ENCODE data around the gene SP7. TPM values are rescaled to one million over a fixed set of nuclear protein-coding genes. Genes with fewer than 3 reads are reported as not detected.

SP7 gene
- total and polyA plus RNA-seq, 9 of the 15 experiments (the other 6 are each of a cell fraction or from before 2014, with no cell fraction given) = 0.04 TPM; not detected in 8

DNA sequence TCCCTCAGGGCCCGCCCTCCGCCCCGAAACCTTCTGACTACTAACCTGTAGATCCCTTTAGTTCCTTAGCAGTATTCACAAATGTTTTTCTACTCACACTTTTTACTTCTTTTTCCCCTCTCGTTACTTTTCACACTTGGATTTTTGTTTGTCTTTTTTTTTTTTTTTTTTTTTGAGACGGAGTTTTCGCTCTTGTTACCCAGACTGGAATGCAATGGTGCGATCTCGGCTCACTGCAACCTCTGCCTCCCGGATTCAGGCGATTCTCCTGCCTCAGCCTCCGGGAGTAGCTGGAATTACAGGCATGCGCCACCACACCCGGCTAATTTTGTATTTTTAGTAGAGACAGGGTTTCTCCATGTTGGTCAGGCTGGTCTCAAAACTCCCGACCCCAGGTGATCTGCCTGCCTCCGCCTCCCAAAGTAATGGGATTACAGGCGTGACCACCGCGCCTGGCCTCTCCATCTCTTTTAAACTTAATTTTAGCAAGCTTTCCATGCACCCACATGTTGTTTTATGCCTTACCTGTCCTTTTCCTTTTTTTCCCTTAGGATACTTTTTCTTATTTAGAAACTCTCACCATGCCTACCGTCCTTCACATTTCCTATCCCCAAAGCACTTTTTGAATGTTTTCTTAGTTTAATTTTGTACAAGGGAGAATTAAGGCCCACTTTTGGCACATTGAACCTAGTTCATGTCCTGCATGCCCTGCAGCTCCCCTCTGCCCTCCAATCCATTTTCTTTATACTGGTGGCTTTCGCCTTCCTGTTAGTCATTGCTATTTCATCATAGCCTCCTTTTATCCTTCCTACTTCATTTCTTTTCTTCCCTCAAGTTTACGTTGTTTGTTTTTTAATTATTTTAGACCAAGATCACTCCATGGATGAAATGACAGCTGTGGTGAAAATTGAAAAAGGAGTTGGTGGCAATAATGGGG is 44.9 kb upstream of the SP7 start (continued):
- TF ChIP-seq, protein P1, sequence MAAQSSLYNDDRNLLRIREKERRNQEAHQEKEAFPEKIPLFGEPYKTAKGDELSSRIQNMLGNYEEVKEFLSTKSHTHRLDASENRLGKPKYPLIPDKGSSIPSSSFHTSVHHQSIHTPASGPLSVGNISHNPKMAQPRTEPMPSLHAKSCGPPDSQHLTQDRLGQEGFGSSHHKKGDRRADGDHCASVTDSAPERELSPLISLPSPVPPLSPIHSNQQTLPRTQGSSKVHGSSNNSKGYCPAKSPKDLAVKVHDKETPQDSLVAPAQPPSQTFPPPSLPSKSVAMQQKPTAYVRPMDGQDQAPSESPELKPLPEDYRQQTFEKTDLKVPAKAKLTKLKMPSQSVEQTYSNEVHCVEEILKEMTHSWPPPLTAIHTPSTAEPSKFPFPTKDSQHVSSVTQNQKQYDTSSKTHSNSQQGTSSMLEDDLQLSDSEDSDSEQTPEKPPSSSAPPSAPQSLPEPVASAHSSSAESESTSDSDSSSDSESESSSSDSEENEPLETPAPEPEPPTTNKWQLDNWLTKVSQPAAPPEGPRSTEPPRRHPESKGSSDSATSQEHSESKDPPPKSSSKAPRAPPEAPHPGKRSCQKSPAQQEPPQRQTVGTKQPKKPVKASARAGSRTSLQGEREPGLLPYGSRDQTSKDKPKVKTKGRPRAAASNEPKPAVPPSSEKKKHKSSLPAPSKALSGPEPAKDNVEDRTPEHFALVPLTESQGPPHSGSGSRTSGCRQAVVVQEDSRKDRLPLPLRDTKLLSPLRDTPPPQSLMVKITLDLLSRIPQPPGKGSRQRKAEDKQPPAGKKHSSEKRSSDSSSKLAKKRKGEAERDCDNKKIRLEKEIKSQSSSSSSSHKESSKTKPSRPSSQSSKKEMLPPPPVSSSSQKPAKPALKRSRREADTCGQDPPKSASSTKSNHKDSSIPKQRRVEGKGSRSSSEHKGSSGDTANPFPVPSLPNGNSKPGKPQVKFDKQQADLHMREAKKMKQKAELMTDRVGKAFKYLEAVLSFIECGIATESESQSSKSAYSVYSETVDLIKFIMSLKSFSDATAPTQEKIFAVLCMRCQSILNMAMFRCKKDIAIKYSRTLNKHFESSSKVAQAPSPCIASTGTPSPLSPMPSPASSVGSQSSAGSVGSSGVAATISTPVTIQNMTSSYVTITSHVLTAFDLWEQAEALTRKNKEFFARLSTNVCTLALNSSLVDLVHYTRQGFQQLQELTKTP (IDR thresholded peaks at IDR 0.05; ENCODE audit: low read depth in 1 of 2, partially characterized antibody in 2 of 2) = peak in 1 of 2 experiments; percentile 57
- no peak for TF ChIP-seq ADNP (tag; IDR thresholded peaks at IDR 0.05)
- TF ChIP-seq, protein P2, sequence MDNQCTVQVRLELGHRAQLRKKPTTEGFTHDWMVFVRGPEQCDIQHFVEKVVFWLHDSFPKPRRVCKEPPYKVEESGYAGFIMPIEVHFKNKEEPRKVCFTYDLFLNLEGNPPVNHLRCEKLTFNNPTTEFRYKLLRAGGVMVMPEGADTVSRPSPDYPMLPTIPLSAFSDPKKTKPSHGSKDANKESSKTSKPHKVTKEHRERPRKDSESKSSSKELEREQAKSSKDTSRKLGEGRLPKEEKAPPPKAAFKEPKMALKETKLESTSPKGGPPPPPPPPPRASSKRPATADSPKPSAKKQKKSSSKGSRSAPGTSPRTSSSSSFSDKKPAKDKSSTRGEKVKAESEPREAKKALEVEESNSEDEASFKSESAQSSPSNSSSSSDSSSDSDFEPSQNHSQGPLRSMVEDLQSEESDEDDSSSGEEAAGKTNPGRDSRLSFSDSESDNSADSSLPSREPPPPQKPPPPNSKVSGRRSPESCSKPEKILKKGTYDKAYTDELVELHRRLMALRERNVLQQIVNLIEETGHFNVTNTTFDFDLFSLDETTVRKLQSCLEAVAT (IDR thresholded peaks at IDR 0.05) = peak; percentile 46 to 78; a peak in 1 of 4 replicates
- TF ChIP-seq POLR3A (IDR thresholded peaks at IDR 0.05; ENCODE audit: borderline replicate concordance, extremely low read depth, insufficient read depth, insufficient read length) = no peak
- TF ChIP-seq NCOA1 (IDR thresholded peaks at IDR 0.05; ENCODE audit: low read depth) = no peak
- TF ChIP-seq, protein P3, sequence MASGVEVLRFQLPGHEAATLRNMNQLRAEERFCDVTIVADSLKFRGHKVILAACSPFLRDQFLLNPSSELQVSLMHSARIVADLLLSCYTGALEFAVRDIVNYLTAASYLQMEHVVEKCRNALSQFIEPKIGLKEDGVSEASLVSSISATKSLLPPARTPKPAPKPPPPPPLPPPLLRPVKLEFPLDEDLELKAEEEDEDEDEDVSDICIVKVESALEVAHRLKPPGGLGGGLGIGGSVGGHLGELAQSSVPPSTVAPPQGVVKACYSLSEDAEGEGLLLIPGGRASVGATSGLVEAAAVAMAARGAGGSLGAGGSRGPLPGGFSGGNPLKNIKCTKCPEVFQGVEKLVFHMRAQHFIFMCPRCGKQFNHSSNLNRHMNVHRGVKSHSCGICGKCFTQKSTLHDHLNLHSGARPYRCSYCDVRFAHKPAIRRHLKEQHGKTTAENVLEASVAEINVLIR (CRISPR knock-in tag; IDR thresholded peaks at IDR 0.05) = no peak
- 0 out of 2 replicates have a peak, but pooled peaks have one; percentile 28 for TF ChIP-seq MTA1 (IDR thresholded peaks at IDR 0.05; ENCODE audit: borderline replicate concordance)
- no peak for TF ChIP-seq U2AF1 (optimal IDR thresholded peaks at IDR 0.05; ENCODE audit: low read depth, low read length)
- TF ChIP-seq, protein P4, sequence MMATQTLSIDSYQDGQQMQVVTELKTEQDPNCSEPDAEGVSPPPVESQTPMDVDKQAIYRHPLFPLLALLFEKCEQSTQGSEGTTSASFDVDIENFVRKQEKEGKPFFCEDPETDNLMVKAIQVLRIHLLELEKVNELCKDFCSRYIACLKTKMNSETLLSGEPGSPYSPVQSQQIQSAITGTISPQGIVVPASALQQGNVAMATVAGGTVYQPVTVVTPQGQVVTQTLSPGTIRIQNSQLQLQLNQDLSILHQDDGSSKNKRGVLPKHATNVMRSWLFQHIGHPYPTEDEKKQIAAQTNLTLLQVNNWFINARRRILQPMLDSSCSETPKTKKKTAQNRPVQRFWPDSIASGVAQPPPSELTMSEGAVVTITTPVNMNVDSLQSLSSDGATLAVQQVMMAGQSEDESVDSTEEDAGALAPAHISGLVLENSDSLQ (IDR thresholded peaks at IDR 0.05) = no peak
- no peak for TF ChIP-seq BCL6 (CRISPR knock-in tag; IDR thresholded peaks at IDR 0.05)
- no peak for TF ChIP-seq GTF2F1 (IDR thresholded peaks at IDR 0.05; ENCODE audit: low read depth, low read length)
- TF ChIP-seq, protein P5, sequence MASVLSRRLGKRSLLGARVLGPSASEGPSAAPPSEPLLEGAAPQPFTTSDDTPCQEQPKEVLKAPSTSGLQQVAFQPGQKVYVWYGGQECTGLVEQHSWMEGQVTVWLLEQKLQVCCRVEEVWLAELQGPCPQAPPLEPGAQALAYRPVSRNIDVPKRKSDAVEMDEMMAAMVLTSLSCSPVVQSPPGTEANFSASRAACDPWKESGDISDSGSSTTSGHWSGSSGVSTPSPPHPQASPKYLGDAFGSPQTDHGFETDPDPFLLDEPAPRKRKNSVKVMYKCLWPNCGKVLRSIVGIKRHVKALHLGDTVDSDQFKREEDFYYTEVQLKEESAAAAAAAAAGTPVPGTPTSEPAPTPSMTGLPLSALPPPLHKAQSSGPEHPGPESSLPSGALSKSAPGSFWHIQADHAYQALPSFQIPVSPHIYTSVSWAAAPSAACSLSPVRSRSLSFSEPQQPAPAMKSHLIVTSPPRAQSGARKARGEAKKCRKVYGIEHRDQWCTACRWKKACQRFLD (CRISPR knock-in tag; IDR thresholded peaks at IDR 0.05) = no peak; the same call in 1 of the 2 replicates
- TF ChIP-seq RAD21 (CRISPR knock-in tag; conservative IDR thresholded peaks at IDR 0.05 in 1 of 2, IDR thresholded peaks at IDR 0.05 in 1 of 2) = no peak
- TF ChIP-seq PML (IDR thresholded peaks at IDR 0.05; ENCODE audit: low read length) = no peak

All from K562 (cell line).